Skin epidermis (tissue), 12 donors: ENCODE data around the gene RCAN3.
"Not testable (repeated sequence)": the region's sequence is repeated elsewhere in the genome, so short reads cannot be mapped to it uniquely, and the experiment has no call there.

Source experiments
- H3K27ac ChIP-seq, 21 experiments: fragments of 200-600 bp; sonication (generic) in 11 of 21; one replicate each; pipeline ENCODE4 v1.5.0; 2020; ENCODE audit warnings: mild to moderate bottlenecking in 3 of 21, inconsistent platforms in 2 of 21, moderate library complexity in 2 of 21
- H3K4me3 ChIP-seq, 7 experiments: fragments of 200-600 bp; sonication (generic) in 2 of 7; one replicate each; pipeline ENCODE4 v1.5.0; 2020; ENCODE audit warnings: inconsistent platforms in 2 of 7, mild to moderate bottlenecking in 2 of 7, moderate library complexity in 1 of 7

The RCAN3 gene

GRCh38 chr1:24541711-24542346 lies 39.2 kb downstream of the RCAN3 start:
- H3K27ac ChIP-seq, result no peak overlapping the region
- H3K4me3 ChIP-seq, result no peak overlapping the region

GRCh38 chr1:24544239-24544638 lies 41.6 kb downstream of the RCAN3 start:
- H3K27ac ChIP-seq, result no peak overlapping the region
- no peak overlapping the region for H3K4me3 ChIP-seq

- Histone ChIP-seq H3K27ac (no peak overlapping the region), H3K4me3 (no peak overlapping the region)
Observed at GRCh38 chr1:24545662-24546061, 43.0 kb downstream of the RCAN3 start.

GRCh38 chr1:24547195-24547594 lies 44.6 kb downstream of the RCAN3 start:
- H3K4me3 ChIP-seq, result no peak overlapping the region
- no peak overlapping the region for H3K27ac ChIP-seq

- no peak overlapping the region for H3K27ac ChIP-seq
- no peak overlapping the region for H3K4me3 ChIP-seq
Observed at GRCh38 chr1:24548070-24548469, 45.4 kb downstream of the RCAN3 start.

GRCh38 chr1:24549210-24549609 lies 46.6 kb downstream of the RCAN3 start:
- H3K4me3 ChIP-seq, H3K27ac ChIP-seq: not testable (repeated sequence)

- Histone ChIP-seq H3K4me3 (no peak overlapping the region), H3K27ac (no peak overlapping the region)
Observed at GRCh38 chr1:24551290-24551959, 48.8 kb downstream of the RCAN3 start.

GRCh38 chr1:24551960-24552571 lies 49.4 kb downstream of the RCAN3 start:
- no peak overlapping the region for H3K27ac ChIP-seq

GRCh38 chr1:24553931-24554330 lies 51.3 kb downstream of the RCAN3 start:
- H3K4me3 ChIP-seq, result no peak overlapping the region
- no peak overlapping the region for H3K27ac ChIP-seq

More at GRCh38 chr1:24551960-24552571, 49.4 kb downstream of the RCAN3 start:
- H3K4me3 ChIP-seq, result no peak overlapping the region

- Histone ChIP-seq H3K27ac (no peak overlapping the region), H3K4me3 (no peak overlapping the region)
Observed at GRCh38 chr1:24554714-24555113, 52.1 kb downstream of the RCAN3 start.

- H3K4me3 ChIP-seq, result peak within 1 kb of the TSS in 5 of 7 experiments; percentile 5 to 38 (median 17)
- peak within 1 kb of the TSS in 2 of 21 experiments; percentile 26 to 29 for H3K27ac ChIP-seq
Observed at GRCh38 chr1:24555591-24556413, 53.2 kb downstream of the RCAN3 start, which contains the start of gene NCMAP. NCMAP (plus strand) TSS chr1:24556087; CDS start chr1:24595431, 39,344 bp downstream.

- peak overlapping the region in 1 of 7 experiments; percentile 34 for H3K4me3 ChIP-seq
- peak overlapping the region in 1 of 21 experiments; percentile 26 for H3K27ac ChIP-seq
Observed at GRCh38 chr1:24556414-24556795, 53.8 kb downstream of the RCAN3 start.

GRCh38 chr1:24557220-24557619 lies 54.6 kb downstream of the RCAN3 start:
- Histone ChIP-seq H3K4me3 (no peak overlapping the region), H3K27ac (no peak overlapping the region)

- no peak overlapping the region for H3K27ac ChIP-seq
- H3K4me3 ChIP-seq, result no peak overlapping the region
Observed at GRCh38 chr1:24557711-24558131, 55.1 kb downstream of the RCAN3 start.

- Histone ChIP-seq H3K4me3 (no peak overlapping the region), H3K27ac (no peak overlapping the region)
Observed at GRCh38 chr1:24558455-24558854, 55.8 kb downstream of the RCAN3 start.

GRCh38 chr1:24558902-24559791 lies 56.5 kb downstream of the RCAN3 start:
- no peak overlapping the region for H3K4me3 ChIP-seq
- H3K27ac ChIP-seq, result no peak overlapping the region

GRCh38 chr1:24560361-24560760 lies 57.7 kb downstream of the RCAN3 start:
- Histone ChIP-seq H3K4me3 (no peak overlapping the region), H3K27ac (no peak overlapping the region)

GRCh38 chr1:24562625-24563024 lies 60.0 kb downstream of the RCAN3 start:
- no peak overlapping the region for H3K4me3 ChIP-seq
- H3K27ac ChIP-seq, result no peak overlapping the region

- no peak overlapping the region for H3K27ac ChIP-seq
- no peak overlapping the region for H3K4me3 ChIP-seq
Observed at GRCh38 chr1:24564695-24565094, 62.1 kb downstream of the RCAN3 start.
